Dermis blood vessel endothelial cell (primary cell): ENCODE measurements around the gene NKX3-2. TPM values are rescaled to one million over a fixed set of nuclear protein-coding genes. Genes with fewer than 3 reads are reported as not detected.
"Not testable (repeated sequence)": the region's sequence is repeated elsewhere in the genome, so short reads cannot be mapped to it uniquely, and the experiment has no call there.

ENCODE experiments used
- DNase-seq: peaks from one replicate; pipeline ENCODE4 v3.0.0; 2010
- total RNA-seq: library from RNA; depleted of rRNA; stranded (reverse); fragments of >200 nt; gene quantifications from 2 replicates; pipeline ENCODE4 v1.2.3, GENCODE V29; 2014

Gene NKX3-2
- total RNA-seq = 0.05 TPM in 1 of 2 replicates, not detected in the other

- peak; percentile 41 for DNase-seq
Measured at GRCh38 chr4:13543839-13544605, at the start of gene NKX3-2. Gene NKX3-2 (minus strand): TSS chr4:13544508. CDS start chr4:13544414, 94 bp downstream.

GRCh38 chr4:13592220-13592619, 47.9 kb upstream of the NKX3-2 start:
- DNase-seq = no peak

- DNase-seq = no peak
Measured at GRCh38 chr4:13590766-13591165, 46.5 kb upstream of the NKX3-2 start.

- DNase-seq = no peak
Measured at GRCh38 chr4:13588954-13589353, 44.6 kb upstream of the NKX3-2 start.

GRCh38 chr4:13584481-13584880, 40.2 kb upstream of the NKX3-2 start:
- DNase-seq = peak; percentile 47

- DNase-seq = no peak
Measured at GRCh38 chr4:13580036-13580435, 35.7 kb upstream of the NKX3-2 start.

- no peak for DNase-seq
Measured at GRCh38 chr4:13577660-13578059, 33.4 kb upstream of the NKX3-2 start.

- DNase-seq = no peak
Measured at GRCh38 chr4:13570916-13571315, 26.6 kb upstream of the NKX3-2 start.

GRCh38 chr4:13567125-13567524, 22.8 kb upstream of the NKX3-2 start:
- no peak for DNase-seq

- no peak for DNase-seq
Measured at GRCh38 chr4:13562876-13563275, 18.6 kb upstream of the NKX3-2 start.

GRCh38 chr4:13561673-13562072, 17.4 kb upstream of the NKX3-2 start:
- no peak for DNase-seq

GRCh38 chr4:13560111-13560510, 15.8 kb upstream of the NKX3-2 start:
- not testable (repeated sequence) for DNase-seq

GRCh38 chr4:13559413-13559812, 15.1 kb upstream of the NKX3-2 start:
- peak; percentile 19 for DNase-seq

GRCh38 chr4:13558881-13559280, 14.6 kb upstream of the NKX3-2 start:
- DNase-seq = no peak

- DNase-seq = no peak
Measured at GRCh38 chr4:13555325-13555724, 11.0 kb upstream of the NKX3-2 start.

- no peak for DNase-seq
Measured at GRCh38 chr4:13553081-13553480, 8.8 kb upstream of the NKX3-2 start.

GRCh38 chr4:13548984-13549546, 4.8 kb upstream of the NKX3-2 start:
- peak; percentile 87 for DNase-seq

GRCh38 chr4:13548059-13548983, 4.0 kb upstream of the NKX3-2 start:
- no peak for DNase-seq

GRCh38 chr4:13547485-13548041, 3.3 kb upstream of the NKX3-2 start:
- no peak for DNase-seq

- DNase-seq = no peak
Measured at GRCh38 chr4:13546941-13547484, 2.7 kb upstream of the NKX3-2 start.

GRCh38 chr4:13546142-13546940, 2.0 kb upstream of the NKX3-2 start:
- DNase-seq = no peak

GRCh38 chr4:13545394-13545808, 1.1 kb upstream of the NKX3-2 start:
- DNase-seq = no peak
